ENCODE data around the gene HMGXB3.

- TF ChIP-seq CTCF (IDR thresholded peaks at IDR 0.05; ENCODE audit: low read depth, low read length, missing input control) (no peak), HNF4A (conservative IDR thresholded peaks at IDR 0.05) (no peak), MAX (IDR thresholded peaks at IDR 0.05) (no peak), RAD21 (IDR thresholded peaks at IDR 0.05) (no peak), GABPA (IDR thresholded peaks at IDR 0.05 in 1 of 2, conservative IDR thresholded peaks at IDR 0.05 in 1 of 2) (no peak), YY1 (IDR thresholded peaks at IDR 0.05) (no peak), HNF4G (IDR thresholded peaks at IDR 0.05) (no peak), JUND (IDR thresholded peaks at IDR 0.05) (no peak), ZBTB33 (IDR thresholded peaks at IDR 0.05) (no peak), TAF1 (conservative IDR thresholded peaks at IDR 0.05) (no peak), EGR1 (IDR thresholded peaks at IDR 0.05; ENCODE audit: low read depth in 2 of 2) (no peak), REST (IDR thresholded peaks at IDR 0.05) (no peak), RXRA (IDR thresholded peaks at IDR 0.05) (no peak)
These were observed 14.9 kb downstream of the HMGXB3 start for GRCh38 chr5:150015415-150015814.
